Panc1 (cell line): ENCODE results near the gene PRKCQ.

Experiments used
- CTCF ChIP-seq: fragments of 450-650 bp; IDR thresholded peaks from 2 replicates; pipeline ENCODE4 v1.5.1; 2017; ENCODE audit warnings: mild to moderate bottlenecking
- POLR2AphosphoS5 ChIP-seq: IDR thresholded peaks from 2 replicates; pipeline ENCODE4 v1.6.1; 2012; ENCODE audit warnings: mild to moderate bottlenecking, low read depth, low read length, moderate library complexity
- SIN3A ChIP-seq: IDR thresholded peaks from 2 replicates; pipeline ENCODE4 v1.6.1; 2012; ENCODE audit warnings: low read depth, mild to moderate bottlenecking, low read length, moderate library complexity, borderline replicate concordance; ENCODE audit not compliant: insufficient read depth
- TF ChIP-seq, protein P1 (sequence below), 2 experiments: IDR thresholded peaks; 2 replicates each; pipeline ENCODE4 v1.6.1; 2011 to 2012; ENCODE audit warnings: low read depth in 2 of 2, control low read depth in 1 of 2, low read length in 1 of 2, mild to moderate bottlenecking in 1 of 2, moderate library complexity in 1 of 2; ENCODE audit not compliant: insufficient read depth in 1 of 2

DNA sequence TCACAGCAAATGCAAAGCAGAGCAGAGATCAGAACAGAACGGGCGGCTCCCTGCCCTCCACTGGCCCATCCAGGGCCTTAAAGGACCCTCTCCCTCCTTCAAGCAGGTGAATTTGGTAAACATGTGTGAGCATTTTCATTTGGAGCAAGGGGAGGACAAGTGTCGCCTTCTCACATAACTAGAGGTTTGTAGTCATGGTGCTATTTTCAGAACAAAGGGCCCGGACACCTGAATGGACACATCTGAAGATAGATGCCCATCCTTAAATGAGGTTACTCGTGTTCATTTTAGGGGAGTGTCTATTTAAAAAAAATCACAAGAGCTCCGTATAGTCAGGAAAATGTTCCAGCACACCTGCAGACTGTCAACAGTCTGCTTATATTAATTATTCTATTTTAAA lies 153.8 kb downstream of the PRKCQ start:
- TF ChIP-seq CTCF (no peak), SIN3A (no peak), POLR2AphosphoS5 (no peak)
- TF ChIP-seq, protein P1, sequence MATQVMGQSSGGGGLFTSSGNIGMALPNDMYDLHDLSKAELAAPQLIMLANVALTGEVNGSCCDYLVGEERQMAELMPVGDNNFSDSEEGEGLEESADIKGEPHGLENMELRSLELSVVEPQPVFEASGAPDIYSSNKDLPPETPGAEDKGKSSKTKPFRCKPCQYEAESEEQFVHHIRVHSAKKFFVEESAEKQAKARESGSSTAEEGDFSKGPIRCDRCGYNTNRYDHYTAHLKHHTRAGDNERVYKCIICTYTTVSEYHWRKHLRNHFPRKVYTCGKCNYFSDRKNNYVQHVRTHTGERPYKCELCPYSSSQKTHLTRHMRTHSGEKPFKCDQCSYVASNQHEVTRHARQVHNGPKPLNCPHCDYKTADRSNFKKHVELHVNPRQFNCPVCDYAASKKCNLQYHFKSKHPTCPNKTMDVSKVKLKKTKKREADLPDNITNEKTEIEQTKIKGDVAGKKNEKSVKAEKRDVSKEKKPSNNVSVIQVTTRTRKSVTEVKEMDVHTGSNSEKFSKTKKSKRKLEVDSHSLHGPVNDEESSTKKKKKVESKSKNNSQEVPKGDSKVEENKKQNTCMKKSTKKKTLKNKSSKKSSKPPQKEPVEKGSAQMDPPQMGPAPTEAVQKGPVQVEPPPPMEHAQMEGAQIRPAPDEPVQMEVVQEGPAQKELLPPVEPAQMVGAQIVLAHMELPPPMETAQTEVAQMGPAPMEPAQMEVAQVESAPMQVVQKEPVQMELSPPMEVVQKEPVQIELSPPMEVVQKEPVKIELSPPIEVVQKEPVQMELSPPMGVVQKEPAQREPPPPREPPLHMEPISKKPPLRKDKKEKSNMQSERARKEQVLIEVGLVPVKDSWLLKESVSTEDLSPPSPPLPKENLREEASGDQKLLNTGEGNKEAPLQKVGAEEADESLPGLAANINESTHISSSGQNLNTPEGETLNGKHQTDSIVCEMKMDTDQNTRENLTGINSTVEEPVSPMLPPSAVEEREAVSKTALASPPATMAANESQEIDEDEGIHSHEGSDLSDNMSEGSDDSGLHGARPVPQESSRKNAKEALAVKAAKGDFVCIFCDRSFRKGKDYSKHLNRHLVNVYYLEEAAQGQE (IDR thresholded peaks at IDR 0.05; ENCODE audit: insufficient read depth in 1 of 2, low read depth in 2 of 2, low read length in 1 of 2) = no peak
